IMR-90 (cell line): ENCODE results near the gene IL13RA1. TPM values are rescaled to one million over a fixed set of nuclear protein-coding genes. Genes with fewer than 3 reads are reported as not detected.

Experiments used
- ATAC-seq: fragments of 200-7000 bp; cut with Tn5 transposase; 2 replicates; pipeline ENCODE4 v1.9.1; 2020; ENCODE audit warnings: low read depth, mild to moderate bottlenecking, moderate library complexity
- BruUV-seq: library from RNA; stranded (reverse); fragments of 400-500 nt; replicated peaks from 2 replicates; lab custom pipeline; 2021; lab: Mats Ljungman, UMichigan
- CTCF ChIA-PET: fragments of 300-600 bp; formaldehyde crosslinking; extraction: SDS; loops from one replicate; lab custom pipeline; 2021; ENCODE audit warnings: antibody characterized with exemption; lab: Yijun Ruan, JAX
- POLR2A ChIA-PET: fragments of 300-600 bp; sonication (Branson Sonifier 250); formaldehyde crosslinking; loops from one replicate; lab custom pipeline; 2022; ENCODE audit warnings: antibody characterized with exemption; ENCODE audit not compliant: unreplicated experiment; lab: Charles Lee
- DNase-seq: peaks from one replicate; pipeline ENCODE4 v3.0.0; 2013
- H2AFZ ChIP-seq: replicated peaks from 2 replicates; pipeline ENCODE3; 2013; ENCODE audit warnings: low read length, mild to moderate bottlenecking; ENCODE audit not compliant: poor library complexity
- H2AK5ac ChIP-seq: 2 replicates; pipeline ENCODE4 v1.6.1; 2013; ENCODE audit warnings: low read depth, low read length, inconsistent platforms
- H2AK9ac ChIP-seq: replicated peaks from 2 replicates; pipeline ENCODE3; 2013; ENCODE audit warnings: mild to moderate bottlenecking, low read depth, low read length, moderate library complexity; ENCODE audit not compliant: poor library complexity
- H2BK120ac ChIP-seq: 2 replicates; pipeline ENCODE4 v1.6.1; 2013; ENCODE audit warnings: low read depth, low read length, inconsistent platforms
- H2BK15ac ChIP-seq: 3 replicates; pipeline ENCODE4 v1.6.1; 2013; ENCODE audit warnings: low read depth, low read length, inconsistent platforms
- H2BK20ac ChIP-seq: 2 replicates; pipeline ENCODE4 v1.6.1; 2013; ENCODE audit warnings: low read depth, mild to moderate bottlenecking, inconsistent platforms, low read length, moderate library complexity
- H2BK5ac ChIP-seq: 2 replicates; pipeline ENCODE4 v1.6.1; 2013; ENCODE audit warnings: mild to moderate bottlenecking, low read depth, low read length, inconsistent platforms; ENCODE audit not compliant: poor library complexity, severe bottlenecking
- H3K14ac ChIP-seq: replicated peaks from 2 replicates; pipeline ENCODE4 v1.6.1; 2013; ENCODE audit warnings: low read depth, low read length, inconsistent platforms
- H3K18ac ChIP-seq: 2 replicates; pipeline ENCODE4 v1.6.1; 2013; ENCODE audit warnings: low read depth, low read length, control low read depth
- H3K23ac ChIP-seq: 2 replicates; pipeline ENCODE4 v1.6.1; 2013; ENCODE audit warnings: low read depth, low read length, inconsistent platforms
- H3K27ac ChIP-seq: 2 replicates; pipeline ENCODE4 v1.5.1; 2013; ENCODE audit warnings: mild to moderate bottlenecking, control low read depth, low read length; ENCODE audit not compliant: insufficient read depth
- H3K27me3 ChIP-seq: 2 replicates; pipeline ENCODE4 v1.6.1; 2013; ENCODE audit warnings: low read length; ENCODE audit not compliant: control insufficient read depth, insufficient read depth
- H3K36me3 ChIP-seq: 2 replicates; pipeline ENCODE4 v1.6.1; 2013; ENCODE audit warnings: low read length, mixed read lengths; ENCODE audit not compliant: control insufficient read depth, insufficient read depth
- H3K4ac ChIP-seq: 2 replicates; pipeline ENCODE4 v1.6.1; 2013; ENCODE audit warnings: low read depth, low read length, inconsistent platforms
- H3K4me1 ChIP-seq: 2 replicates; pipeline ENCODE4 v1.6.1; 2013; ENCODE audit warnings: low read length, mixed read lengths; ENCODE audit not compliant: control insufficient read depth, insufficient read depth
- H3K4me2 ChIP-seq: 2 replicates; pipeline ENCODE4 v1.6.1; 2013; ENCODE audit warnings: low read depth, mild to moderate bottlenecking, control low read depth, low read length, moderate library complexity
- H3K4me3 ChIP-seq: 2 replicates; pipeline ENCODE4 v1.5.1; 2013; ENCODE audit warnings: low read depth, mild to moderate bottlenecking, control low read depth, low read length, moderate library complexity; ENCODE audit not compliant: insufficient read depth
- H3K56ac ChIP-seq: 2 replicates; pipeline ENCODE4 v1.6.1; 2013; ENCODE audit warnings: low read length, inconsistent platforms; ENCODE audit not compliant: insufficient read depth; ENCODE audit errors: extremely low read depth
- H3K79me1 ChIP-seq, 2 experiments: 2 replicates each; pipeline ENCODE4 v1.6.1; 2013; ENCODE audit warnings: low read length in 2 of 2, inconsistent platforms in 1 of 2, low read depth in 1 of 2
- H3K9ac ChIP-seq: 2 replicates; pipeline ENCODE4 v1.6.1; 2013; ENCODE audit warnings: low read depth, low read length, control low read depth
- H3K9me1 ChIP-seq: 2 replicates; pipeline ENCODE4 v1.6.1; 2013; ENCODE audit warnings: low read length, inconsistent platforms; ENCODE audit not compliant: insufficient read depth
- H3K9me3 ChIP-seq: 2 replicates; pipeline ENCODE4 v1.6.1; 2013; ENCODE audit warnings: low read length; ENCODE audit not compliant: control insufficient read depth, insufficient read depth
- H4K20me1 ChIP-seq: 2 replicates; pipeline ENCODE4 v1.6.1; 2013; ENCODE audit warnings: low read length, inconsistent platforms; ENCODE audit not compliant: insufficient read depth
- H4K5ac ChIP-seq: 2 replicates; pipeline ENCODE4 v1.6.1; 2013; ENCODE audit warnings: mild to moderate bottlenecking, low read depth, low read length, control low read depth
- H4K8ac ChIP-seq, 2 experiments: 2 replicates each; pipeline ENCODE4 v1.6.1; 2013; ENCODE audit warnings: low read depth in 2 of 2, low read length in 2 of 2, control low read depth in 1 of 2, inconsistent platforms in 1 of 2
- H4K91ac ChIP-seq: 2 replicates; pipeline ENCODE4 v1.6.1; 2013; ENCODE audit warnings: low read depth, low read length, inconsistent platforms; ENCODE audit not compliant: insufficient read depth
- BHLHE40 ChIP-seq: fragments of 150-350 bp; IDR thresholded peaks from 2 replicates; pipeline ENCODE4 v1.6.1; 2016; ENCODE audit warnings: mild to moderate bottlenecking, low read depth, low read length
- CEBPB ChIP-seq: IDR thresholded peaks from 2 replicates; pipeline ENCODE4 v1.6.1; 2012; ENCODE audit warnings: low read depth, low read length, improper control_type of control experiment
- CHD1 ChIP-seq: IDR thresholded peaks from 2 replicates; pipeline ENCODE4 v1.6.1; 2012; ENCODE audit warnings: low read depth, low read length, improper control_type of control experiment
- FOS ChIP-seq: fragments of 150-350 bp; IDR thresholded peaks from 2 replicates; pipeline ENCODE4 v1.6.1; 2016; ENCODE audit warnings: low read depth, low read length
- MAFK ChIP-seq: IDR thresholded peaks from 2 replicates; pipeline ENCODE4 v1.6.1; 2012; ENCODE audit warnings: low read depth, low read length, improper control_type of control experiment
- MAZ ChIP-seq: IDR thresholded peaks from 2 replicates; pipeline ENCODE4 v1.6.1; 2012; ENCODE audit warnings: low read depth, mild to moderate bottlenecking, low read length, improper control_type of control experiment, moderate library complexity, borderline replicate concordance
- MXI1 ChIP-seq: IDR thresholded peaks from 2 replicates; pipeline ENCODE4 v1.6.1; 2012; ENCODE audit warnings: low read depth, mild to moderate bottlenecking, low read length, moderate library complexity, borderline replicate concordance
- NFE2L2 ChIP-seq: fragments of 150-350 bp; IDR thresholded peaks from 2 replicates; pipeline ENCODE4 v1.6.1; 2016; ENCODE audit warnings: low read depth, mild to moderate bottlenecking, low read length
- POLR2A ChIP-seq: IDR thresholded peaks from 2 replicates; pipeline ENCODE4 v1.6.1; 2012; ENCODE audit warnings: mild to moderate bottlenecking, low read depth, low read length
- RAD21 ChIP-seq: IDR thresholded peaks from 2 replicates; pipeline ENCODE4 v1.6.1; 2012; ENCODE audit warnings: low read length, improper control_type of control experiment
- RCOR1 ChIP-seq: IDR thresholded peaks from 2 replicates; pipeline ENCODE4 v1.6.1; 2012; ENCODE audit warnings: mild to moderate bottlenecking, low read length, improper control_type of control experiment; ENCODE audit not compliant: insufficient replicate concordance
- RFX5 ChIP-seq: IDR thresholded peaks from 2 replicates; pipeline ENCODE4 v1.8.0; 2012; ENCODE audit warnings: low read depth, mild to moderate bottlenecking, low read length, moderate library complexity
- SMC3 ChIP-seq: fragments of 150-350 bp; IDR thresholded peaks from 2 replicates; pipeline ENCODE4 v1.6.1; 2016; ENCODE audit warnings: low read depth, mild to moderate bottlenecking, antibody characterized with exemption, low read length, moderate library complexity
- USF2 ChIP-seq: fragments of 150-350 bp; IDR thresholded peaks from 2 replicates; pipeline ENCODE4 v1.6.1; 2017; ENCODE audit warnings: mild to moderate bottlenecking, antibody characterized with exemption, low read length, low read depth
- WGBS, 2 experiments: methylation state at CpG; one replicate each; pipeline versions ENCODE4 v1.1.5 to v1.1.7; 2013; ENCODE audit warnings: missing lambda C conversion rate in 2 of 2; ENCODE audit not compliant: insufficient read length in 1 of 2; ENCODE audit errors: extremely low coverage in 2 of 2; 5-methylcytosine and 5-hydroxymethylcytosine counted together
- dilution Hi-C: fragments of 300-500 bp; cut with HindIII; formaldehyde crosslinking; loops from one replicate; pipeline ENCODE4 v1.14.3; 2018; ENCODE audit warnings: low sequenced_read_pairs; ENCODE audit not compliant: unreplicated experiment
- in situ Hi-C: fragments of 300-500 bp; cut with MboI; formaldehyde crosslinking; loops from 3 replicates; pipeline ENCODE4 v1.14.3; 2019; ENCODE audit warnings: low sequenced_read_pairs, inconsistent platforms, mixed read lengths
- intact Hi-C: fragments of 100-400 bp; cut with micrococcal nuclease; formaldehyde crosslinking; loops from 2 replicates; pipeline ENCODE4 v1.10.0; 2022
- polyA plus RNA-seq, 3 experiments: library from polyadenylated mRNA; depleted of rRNA; stranded (reverse); fragments of >200 nt; gene quantifications; 2 replicates each; pipeline ENCODE4 v1.2.3, GENCODE V29; 2012; ENCODE audit warnings: low replicate concordance in 1 of 3
- total RNA-seq: library from RNA; depleted of rRNA; stranded (reverse); fragments of >200 nt; gene quantifications from 2 replicates; pipeline ENCODE4 v1.2.3, GENCODE V29; 2012
- TF ChIP-seq, protein P1 (sequence below): conservative IDR thresholded peaks from 2 replicates; pipeline ENCODE4 v1.5.1; 2012; ENCODE audit warnings: mild to moderate bottlenecking, low read depth, low read length, improper control_type of control experiment
- TF ChIP-seq, protein P2 (sequence below): fragments of 150-350 bp; IDR thresholded peaks from 2 replicates; pipeline ENCODE4 v1.6.1; 2016; ENCODE audit warnings: low read depth, mild to moderate bottlenecking, low read length, moderate library complexity, borderline replicate concordance

Gene IL13RA1
- total and polyA plus RNA-seq, 2 of the 4 experiments (the other 2 are of a cell fraction) = 24.2 to 31.7 TPM

DNA sequence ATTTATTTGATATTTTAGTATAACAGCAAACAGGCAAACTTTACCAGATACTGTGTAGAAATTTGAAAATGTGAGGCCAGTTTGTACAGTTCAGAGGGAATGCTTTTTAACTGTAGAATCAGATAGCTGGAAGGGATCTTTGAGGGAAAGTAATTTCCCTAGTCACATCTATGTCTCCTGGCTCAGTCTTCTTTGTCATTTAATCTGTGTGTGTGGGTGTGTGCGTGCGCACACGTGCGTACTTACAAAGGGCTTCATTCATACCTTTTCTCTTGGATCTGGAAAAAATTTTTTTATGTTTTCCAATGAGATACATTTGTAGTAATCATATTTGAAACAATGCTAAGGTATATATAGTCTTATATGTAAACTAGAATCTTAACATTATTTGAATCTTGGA is 44.6 kb downstream of the IL13RA1 start:
- Histone ChIP-seq H3K9me1 (no peaks in the 10 kb centered on the region), H4K5ac (no peak overlapping the region), H3K9me3 (no peaks in the 10 kb centered on the region), H4K91ac (no peak overlapping the region), H3K18ac (no peak overlapping the region), H3K27me3 (no peaks in the 10 kb centered on the region), H3K79me1 (no peaks in the 10 kb centered on the region), H2BK15ac (no peak overlapping the region), H3K14ac (no peak overlapping the region), H2BK5ac (no peak overlapping the region), H2AK5ac (no peak overlapping the region), H3K23ac (no peak overlapping the region), H4K20me1 (no peaks in the 10 kb centered on the region), H3K4ac (no peak overlapping the region), H3K27ac (no peak overlapping the region), H2BK120ac (no peak overlapping the region), H3K9ac (no peak overlapping the region), H3K4me2 (no peak overlapping the region), H2AK9ac (no peak overlapping the region), H3K4me3 (no peak overlapping the region), H3K56ac (no peak overlapping the region), H2BK20ac (no peak overlapping the region), H3K36me3 (peaks cover 11% of the 10 kb centered on the region), H4K8ac (no peak overlapping the region), H3K4me1 (no peaks in the 10 kb centered on the region), H2AFZ (no peak overlapping the region)
- no peak for DNase-seq
- in situ Hi-C loops = no loop called here
- no TSS peak for BruUV-seq
- POLR2A ChIA-PET = no interaction called here
- WGBS, 2 experiments = no CpG with 5 or more reads among the region's 4 CpGs
- dilution Hi-C loops = no loop called here
- TF ChIP-seq USF2 = no peak
- no peak for TF ChIP-seq NFE2L2
- TF ChIP-seq BHLHE40 = no peak
- no peak for TF ChIP-seq MAZ
- TF ChIP-seq MXI1 = no peak
- no peak for TF ChIP-seq CHD1
- TF ChIP-seq, protein P1, sequence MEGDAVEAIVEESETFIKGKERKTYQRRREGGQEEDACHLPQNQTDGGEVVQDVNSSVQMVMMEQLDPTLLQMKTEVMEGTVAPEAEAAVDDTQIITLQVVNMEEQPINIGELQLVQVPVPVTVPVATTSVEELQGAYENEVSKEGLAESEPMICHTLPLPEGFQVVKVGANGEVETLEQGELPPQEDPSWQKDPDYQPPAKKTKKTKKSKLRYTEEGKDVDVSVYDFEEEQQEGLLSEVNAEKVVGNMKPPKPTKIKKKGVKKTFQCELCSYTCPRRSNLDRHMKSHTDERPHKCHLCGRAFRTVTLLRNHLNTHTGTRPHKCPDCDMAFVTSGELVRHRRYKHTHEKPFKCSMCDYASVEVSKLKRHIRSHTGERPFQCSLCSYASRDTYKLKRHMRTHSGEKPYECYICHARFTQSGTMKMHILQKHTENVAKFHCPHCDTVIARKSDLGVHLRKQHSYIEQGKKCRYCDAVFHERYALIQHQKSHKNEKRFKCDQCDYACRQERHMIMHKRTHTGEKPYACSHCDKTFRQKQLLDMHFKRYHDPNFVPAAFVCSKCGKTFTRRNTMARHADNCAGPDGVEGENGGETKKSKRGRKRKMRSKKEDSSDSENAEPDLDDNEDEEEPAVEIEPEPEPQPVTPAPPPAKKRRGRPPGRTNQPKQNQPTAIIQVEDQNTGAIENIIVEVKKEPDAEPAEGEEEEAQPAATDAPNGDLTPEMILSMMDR = no peak
- no peak for TF ChIP-seq SMC3
- no peak for TF ChIP-seq FOS
- TF ChIP-seq, protein P2, sequence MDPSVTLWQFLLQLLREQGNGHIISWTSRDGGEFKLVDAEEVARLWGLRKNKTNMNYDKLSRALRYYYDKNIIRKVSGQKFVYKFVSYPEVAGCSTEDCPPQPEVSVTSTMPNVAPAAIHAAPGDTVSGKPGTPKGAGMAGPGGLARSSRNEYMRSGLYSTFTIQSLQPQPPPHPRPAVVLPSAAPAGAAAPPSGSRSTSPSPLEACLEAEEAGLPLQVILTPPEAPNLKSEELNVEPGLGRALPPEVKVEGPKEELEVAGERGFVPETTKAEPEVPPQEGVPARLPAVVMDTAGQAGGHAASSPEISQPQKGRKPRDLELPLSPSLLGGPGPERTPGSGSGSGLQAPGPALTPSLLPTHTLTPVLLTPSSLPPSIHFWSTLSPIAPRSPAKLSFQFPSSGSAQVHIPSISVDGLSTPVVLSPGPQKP = no peak
- no peak for TF ChIP-seq RCOR1
- no peak for TF ChIP-seq MAFK
- TF ChIP-seq RFX5 = no peak
- TF ChIP-seq CEBPB = no peak
- no peak for TF ChIP-seq RAD21
- no peak for TF ChIP-seq POLR2A
- intact Hi-C loops = no loop called here
- ATAC-seq = no peak
- CTCF ChIA-PET = no interaction called here
